Endometrial microvascular endothelial cells (primary cell): ENCODE data around the gene CADPS. TPM values are rescaled to one million over a fixed set of nuclear protein-coding genes. Genes with fewer than 3 reads are reported as not detected.

ENCODE experiments used
- in situ Hi-C: cut with HindIII; loops from 2 replicates; pipeline ENCODE4 v1.10.0; 2017; ENCODE audit warnings: low sequenced_read_pairs, low pct_unique_long_range_greater_than_20kb; ENCODE audit errors: inconsistent ontology term
- total RNA-seq: library from RNA; depleted of rRNA; stranded (reverse); fragments of >200 nt; gene quantifications from one replicate; pipeline ENCODE4 v1.2.3, GENCODE V29; 2015; ENCODE audit errors: inconsistent ontology term

CADPS gene
- total RNA-seq, 1 donor from 2014 or later: not detected

DNA sequence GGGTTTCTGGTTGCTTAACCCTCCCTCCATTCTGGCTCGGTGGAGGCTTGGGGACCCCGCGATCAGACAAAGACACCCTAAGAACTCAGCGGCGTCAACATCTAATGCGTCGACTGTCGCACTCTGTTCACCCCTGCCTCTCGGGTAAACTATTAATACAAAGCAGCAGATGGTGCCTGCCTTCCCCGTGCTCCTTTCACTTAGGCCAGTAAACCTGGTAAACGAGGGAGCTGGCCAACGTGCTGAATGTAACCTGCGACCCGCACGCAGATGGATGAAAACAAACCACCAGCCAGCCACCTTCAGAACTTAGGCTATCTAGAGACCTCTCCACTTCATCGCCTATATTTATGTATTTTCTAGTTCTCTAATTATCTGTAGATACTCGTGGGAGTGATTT is 848 bp upstream of the CADPS start:
- in situ Hi-C loops: no loop called here

DNA sequence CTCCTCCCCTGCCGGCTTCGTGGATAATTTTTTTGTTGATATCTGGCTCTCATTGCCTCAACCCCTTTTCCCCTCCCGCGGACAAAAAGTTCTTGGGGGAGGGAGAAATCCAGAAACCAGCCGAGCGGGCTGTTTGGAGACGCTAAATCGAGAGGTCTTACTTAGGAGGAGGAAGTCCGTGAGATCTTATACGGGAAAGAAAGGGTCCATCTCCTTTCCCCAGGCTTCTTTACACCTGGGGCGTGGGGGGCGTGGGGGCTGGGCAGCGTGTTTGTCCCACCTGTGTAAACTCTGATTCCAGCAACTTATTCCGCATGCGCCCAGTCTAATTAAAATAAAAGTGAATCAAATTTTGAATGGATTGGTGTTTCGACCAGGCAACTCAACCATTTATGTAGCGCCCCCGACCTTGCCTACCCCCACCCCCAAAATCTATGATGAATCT is 364 bp upstream of the CADPS start:
- in situ Hi-C loops: no loop called here

DNA sequence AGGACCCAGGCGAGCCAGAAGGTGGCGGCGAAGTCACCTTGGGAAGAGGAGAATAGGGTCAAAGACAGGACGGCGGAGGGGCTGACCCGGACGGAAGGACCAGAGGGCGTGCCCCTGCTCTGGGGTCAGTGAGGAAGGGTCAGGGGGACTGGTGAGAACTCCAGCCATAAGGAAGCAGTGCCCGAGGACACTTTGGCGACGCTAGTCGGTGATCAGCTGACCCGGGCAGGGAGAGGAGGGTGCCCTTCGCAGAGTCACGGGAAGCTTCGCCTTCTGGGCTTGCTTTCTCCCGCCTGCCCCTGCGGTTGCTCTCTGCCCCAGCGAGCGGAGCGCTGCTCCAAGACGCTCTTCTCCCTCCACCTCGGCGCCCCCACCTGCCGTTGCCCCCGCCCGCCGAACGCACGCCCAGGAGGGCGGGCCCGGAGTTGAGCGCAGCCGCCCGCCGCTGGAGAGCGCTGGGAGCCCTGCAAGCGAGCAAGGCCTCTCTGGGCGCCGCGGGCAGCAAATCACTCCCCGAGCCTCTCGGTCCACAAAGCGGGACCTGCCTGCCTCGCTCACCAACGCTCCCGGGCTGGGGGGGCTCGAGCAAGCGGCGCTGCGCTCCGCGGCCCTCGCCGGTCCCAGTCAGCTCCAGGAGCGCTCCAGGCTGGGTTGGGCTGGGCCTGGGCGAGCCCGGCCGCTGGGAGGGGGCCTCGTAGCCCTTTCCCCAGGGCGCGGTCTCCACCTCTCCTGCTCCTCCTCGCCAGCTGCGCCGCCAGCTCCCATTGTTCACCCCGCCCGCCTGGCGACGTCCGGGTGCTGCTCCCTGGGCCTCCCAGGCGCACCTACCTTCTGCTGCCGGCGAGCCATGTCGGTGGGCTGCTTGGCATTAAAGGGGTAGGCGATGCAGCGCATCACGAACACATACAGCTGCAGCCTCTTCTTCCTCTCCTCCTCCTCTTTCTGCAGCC is 1.2 kb downstream of the CADPS start:
- in situ Hi-C loops: no loop called here

GRCh38 chr3:62873451-62873760 is 1.8 kb downstream of the CADPS start:
- in situ Hi-C loops: no loop called here

DNA sequence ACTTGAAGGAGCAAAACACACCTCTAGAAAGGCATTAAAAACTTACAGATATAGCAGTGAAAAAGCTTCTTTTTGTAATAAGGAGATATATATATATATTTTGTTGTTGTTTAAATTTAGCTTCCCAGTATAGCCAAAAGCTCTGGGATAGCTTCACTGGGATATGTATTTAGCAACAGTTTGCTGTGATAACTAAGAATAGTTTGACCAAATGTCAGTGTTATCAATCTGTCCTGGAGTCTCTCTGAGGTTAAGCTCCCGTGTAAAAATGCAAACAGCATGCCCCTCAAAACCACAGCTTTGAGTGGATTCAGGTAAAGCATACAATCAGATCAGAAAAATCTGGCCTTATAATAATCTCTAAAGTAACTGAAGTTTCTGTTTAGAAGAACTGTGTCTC is 2.9 kb downstream of the CADPS start:
- in situ Hi-C loops: no loop called here

DNA sequence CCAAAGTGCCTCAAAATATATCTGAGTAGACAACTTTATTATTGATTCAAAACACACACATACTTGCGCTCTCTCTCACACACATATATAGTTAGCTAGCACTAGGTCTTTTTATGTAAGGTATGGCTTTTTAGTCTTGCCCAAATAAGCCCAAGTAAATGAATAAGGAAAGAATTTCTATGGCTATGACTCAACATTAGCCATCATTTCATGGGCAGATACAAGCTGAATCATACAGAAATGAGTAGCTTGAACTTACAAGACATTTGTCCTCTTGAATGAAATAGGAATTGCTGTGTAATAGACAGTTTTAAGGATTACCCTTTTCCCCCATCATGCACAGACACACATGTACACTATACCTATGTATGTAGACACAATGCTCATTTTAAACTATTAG is 4.9 kb downstream of the CADPS start:
- in situ Hi-C loops: no loop called here

- in situ Hi-C loops: no loop called here
These were observed 11.6 kb downstream of the CADPS start for GRCh38 chr3:62863648-62864047.

- in situ Hi-C loops: no loop called here
These were observed 15.9 kb downstream of the CADPS start for GRCh38 chr3:62859203-62859791.

- in situ Hi-C loops: no loop called here
These were observed 29.2 kb downstream of the CADPS start for GRCh38 chr3:62845996-62846395.

DNA sequence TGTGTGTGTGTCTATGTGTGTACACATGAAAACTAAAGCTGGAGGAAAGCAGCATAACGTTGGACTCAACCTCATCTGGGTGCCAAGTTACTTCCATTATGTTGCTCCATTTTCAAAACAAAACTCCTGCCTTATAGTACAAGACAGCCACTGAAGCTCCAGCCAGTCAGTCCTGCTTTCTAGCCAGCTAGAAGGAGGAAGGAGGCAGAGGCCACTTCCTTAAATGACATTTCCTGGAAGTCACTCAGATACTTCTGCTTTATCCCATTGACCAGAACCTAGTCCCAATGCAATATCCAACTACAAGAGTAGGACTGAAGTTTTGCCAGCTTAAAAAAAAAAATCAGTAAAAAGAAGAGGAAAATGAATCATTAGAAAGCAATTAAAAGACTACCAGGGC is 31.7 kb downstream of the CADPS start:
- in situ Hi-C loops: no loop called here

- in situ Hi-C loops: no loop called here
These were observed 35.5 kb downstream of the CADPS start for GRCh38 chr3:62839748-62840147.

GRCh38 chr3:62837145-62837787 is 38.0 kb downstream of the CADPS start:
- in situ Hi-C loops: no loop called here

DNA sequence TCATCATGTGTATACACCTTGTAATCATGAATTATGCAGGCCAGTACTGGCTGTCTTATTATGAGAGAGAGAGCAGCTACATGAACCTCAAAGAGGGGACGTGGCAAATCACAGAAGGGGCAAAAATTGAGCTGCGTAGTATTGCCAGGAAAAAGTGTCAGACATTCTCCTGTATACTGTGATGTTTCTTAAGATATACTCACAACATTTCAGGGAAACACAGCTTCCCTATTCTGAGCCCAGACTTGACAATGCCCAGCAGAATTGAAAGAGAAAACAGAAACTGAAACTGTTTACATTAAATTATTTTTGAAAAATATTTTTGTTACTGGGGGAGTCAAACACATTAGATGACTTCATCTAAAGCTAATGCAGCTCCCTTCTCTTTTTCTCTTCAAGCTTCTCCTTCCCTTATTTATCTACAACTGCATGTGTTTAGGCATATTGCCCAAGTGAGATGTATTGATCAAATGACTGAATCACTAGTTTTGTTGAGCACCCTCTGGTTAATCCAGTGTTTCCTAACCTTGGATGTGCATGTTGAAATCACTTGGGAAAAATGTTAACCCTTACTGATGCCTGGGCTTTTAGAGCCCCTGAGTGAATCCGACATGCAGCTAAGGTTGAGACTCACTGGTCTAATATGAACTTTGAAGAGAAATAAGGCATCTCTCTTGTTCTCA is 39.5 kb downstream of the CADPS start:
- in situ Hi-C loops: no loop called here

DNA sequence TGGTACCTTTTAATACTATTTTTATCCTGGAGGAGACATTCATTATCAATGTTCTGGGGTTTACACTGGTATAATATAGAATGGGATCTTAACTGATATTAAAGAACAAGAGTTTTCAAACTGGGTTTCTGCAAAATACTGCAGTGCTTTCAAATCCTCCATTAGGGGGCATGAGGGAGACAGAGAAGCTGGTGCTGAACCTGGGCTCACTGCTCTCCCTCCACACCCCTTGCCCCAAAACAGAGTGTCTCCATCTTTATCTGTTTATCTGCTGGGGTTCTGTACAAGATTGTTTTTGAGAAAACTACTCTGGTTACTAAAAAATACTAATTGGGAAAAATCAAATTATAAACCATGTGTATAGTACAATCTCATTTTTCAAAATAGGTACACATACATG is 41.7 kb downstream of the CADPS start:
- in situ Hi-C loops: no loop called here

- in situ Hi-C loops: no loop called here
These were observed 42.7 kb downstream of the CADPS start for GRCh38 chr3:62832553-62832952.

- in situ Hi-C loops: no loop called here
These were observed 44.4 kb downstream of the CADPS start for GRCh38 chr3:62830727-62831322.

DNA sequence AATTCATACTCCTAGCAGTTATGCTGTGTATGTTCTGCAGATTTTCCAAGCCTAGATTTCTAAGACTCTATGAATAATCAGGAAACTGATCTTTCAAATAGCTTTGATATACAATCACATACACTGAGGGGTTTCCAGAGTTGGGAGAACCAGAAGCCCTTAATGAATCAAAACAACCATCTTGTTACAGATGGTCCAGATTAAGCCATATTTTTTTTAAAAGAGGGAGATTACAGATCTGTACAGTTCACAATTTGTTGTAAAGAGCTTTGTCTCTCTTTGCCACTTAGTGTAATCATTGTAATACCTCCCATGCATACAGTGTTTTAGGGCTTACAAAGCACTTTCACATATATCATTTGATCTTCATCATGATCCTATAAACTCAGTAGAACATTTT is 47.7 kb downstream of the CADPS start:
- in situ Hi-C loops: no loop called here

- in situ Hi-C loops: no loop called here
These were observed 50.1 kb downstream of the CADPS start for GRCh38 chr3:62824965-62825592.
